HG02840 (cell line): Measurements from ENCODE around the gene CRTC3.
"Not testable (repeated sequence)": the region's sequence is repeated elsewhere in the genome, so short reads cannot be mapped to it uniquely, and the experiment has no call there.

Source experiments
- ATAC-seq: cut with Tn5 transposase; IDR thresholded peaks from one replicate; pipeline ENCODE4 v1.9.1; 2021; ENCODE audit warnings: mild to moderate bottlenecking, moderate library complexity, moderate number of reproducible peaks; ENCODE audit not compliant: unreplicated experiment, low FRiP score

Gene CRTC3

DNA sequence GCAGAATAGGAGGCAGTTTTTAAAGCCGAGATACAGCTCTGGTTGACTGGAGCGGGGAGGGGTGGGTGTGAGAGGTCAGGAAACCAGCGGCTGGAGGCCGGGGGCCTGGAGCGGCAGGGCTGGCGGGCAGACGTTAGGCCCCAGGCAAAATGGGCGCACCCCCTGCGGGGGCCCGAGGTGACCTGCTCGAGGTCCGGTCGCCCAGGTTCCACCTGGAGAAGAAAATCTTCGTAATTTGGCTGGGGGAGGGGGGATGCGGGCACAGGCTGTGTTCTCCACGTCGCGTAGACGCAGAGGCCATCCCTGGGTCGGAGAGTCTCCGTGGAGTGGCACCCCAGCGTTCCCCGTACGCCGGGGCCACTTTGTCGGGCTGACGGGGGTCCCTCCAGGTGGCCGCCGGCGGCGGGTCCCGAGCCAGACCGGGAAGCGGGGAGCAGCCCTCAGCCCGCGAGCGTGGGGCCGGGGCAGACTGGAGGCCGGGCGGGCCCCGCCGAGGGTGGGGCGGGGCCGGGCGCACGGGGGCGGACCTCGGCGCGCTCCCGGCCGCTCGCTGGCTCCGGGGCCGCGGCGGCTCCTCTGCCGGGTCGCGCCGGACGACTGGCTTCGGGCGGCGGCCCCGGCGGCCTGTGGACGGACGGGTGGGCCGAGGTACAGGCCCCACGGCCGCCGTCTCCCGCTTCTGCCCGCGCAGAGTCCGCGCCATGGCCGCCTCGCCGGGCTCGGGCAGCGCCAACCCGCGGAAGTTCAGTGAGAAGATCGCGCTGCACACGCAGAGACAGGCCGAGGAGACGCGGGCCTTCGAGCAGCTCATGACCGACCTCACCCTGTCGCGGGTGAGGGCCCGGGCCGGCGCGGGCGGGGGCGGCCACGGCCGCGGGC lies at the start of gene CRTC3:
CRTC3 (plus strand) TSS at position 553 of the 879 bp plus-strand sequence; CDS start at position 702, 149 bp downstream.
- ATAC-seq: peak; percentile 68

- no peak for ATAC-seq
Observed at GRCh38 chr15:90481023-90481422, 48.7 kb upstream of the CRTC3 start.

DNA sequence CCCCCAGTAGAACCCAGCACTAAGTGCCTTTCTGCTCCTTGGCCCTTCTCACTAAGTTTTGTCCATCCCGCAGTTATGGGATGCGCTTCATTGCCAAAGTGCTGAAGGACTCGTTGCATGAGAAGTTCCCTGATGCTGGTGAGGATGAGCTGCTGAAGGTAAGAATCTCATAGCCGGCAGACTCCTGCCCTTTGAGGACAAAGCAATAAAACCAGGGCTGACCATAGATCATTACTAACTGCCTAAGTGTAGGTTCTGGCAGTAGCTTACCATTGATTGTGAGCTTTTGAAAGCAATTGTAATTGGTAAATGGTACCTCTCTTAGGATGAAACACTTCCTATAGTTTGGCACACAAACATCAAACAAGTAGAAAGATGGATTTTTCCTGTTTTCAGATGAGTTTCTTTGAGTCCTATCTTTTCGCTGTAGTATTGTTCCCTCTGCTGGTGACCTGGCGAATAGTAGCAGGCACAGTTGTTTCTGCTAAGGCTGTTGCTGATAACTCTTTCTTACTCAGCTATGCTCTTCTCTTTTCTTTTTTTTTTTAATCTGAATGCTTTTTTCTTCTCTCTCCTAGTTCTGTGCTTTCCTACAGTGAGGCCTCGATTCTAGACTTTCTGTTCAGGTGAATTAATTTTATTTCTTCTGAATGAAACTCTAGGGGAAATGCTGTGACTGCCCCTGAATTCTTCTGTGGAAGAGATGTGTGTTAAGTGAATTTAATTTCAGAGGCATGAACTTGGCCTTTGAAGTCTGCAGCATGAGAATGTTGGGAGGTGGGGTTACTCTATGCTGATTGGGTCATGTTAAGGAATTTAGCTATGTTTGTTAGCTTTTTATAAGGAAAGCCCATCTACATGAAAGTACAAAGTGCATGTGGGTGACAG lies 47.4 kb upstream of the CRTC3 start:
- no peak for ATAC-seq

- ATAC-seq: no peak
Observed at GRCh38 chr15:90483012-90483307, 46.8 kb upstream of the CRTC3 start.

DNA sequence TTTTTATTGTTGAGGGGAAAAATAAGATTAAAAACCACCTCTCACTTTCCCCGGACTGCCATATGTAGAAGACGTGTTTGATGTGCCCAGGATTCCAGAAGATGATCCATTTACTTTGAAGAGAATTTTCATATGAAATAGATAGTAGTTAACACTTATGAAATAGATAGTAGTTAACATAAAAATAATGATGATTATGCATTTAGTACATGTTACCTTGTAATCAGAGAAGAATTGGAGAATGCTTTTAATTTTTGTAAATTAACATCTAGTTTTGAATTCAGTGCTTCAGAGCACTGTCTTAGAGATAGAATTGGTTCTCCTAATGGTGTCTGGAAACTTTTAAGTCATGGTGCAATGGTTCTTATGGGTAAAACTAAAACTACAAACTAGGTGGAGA lies 46.1 kb upstream of the CRTC3 start:
- ATAC-seq: no peak

DNA sequence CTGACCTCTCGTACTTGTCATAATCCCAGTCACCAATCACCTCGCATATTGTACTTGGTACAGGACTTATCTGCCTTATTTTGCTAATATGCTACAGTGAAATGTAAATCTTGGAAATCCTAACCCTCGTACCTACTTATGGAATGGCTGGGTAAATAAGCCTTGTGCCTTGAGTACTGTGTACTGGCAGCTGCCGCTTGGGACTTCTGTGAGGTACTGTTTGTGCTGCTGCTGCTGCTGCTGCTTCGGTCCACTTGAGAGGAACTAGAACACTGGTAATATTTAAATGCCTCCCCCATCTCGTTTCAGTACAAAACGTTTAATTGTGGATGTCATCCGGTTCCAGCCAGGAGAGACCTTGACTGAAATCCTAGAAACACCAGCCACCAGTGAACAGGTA lies 42.5 kb upstream of the CRTC3 start:
- no peak for ATAC-seq

GRCh38 chr15:90489514-90489913 lies 40.2 kb upstream of the CRTC3 start:
- ATAC-seq: no peak

DNA sequence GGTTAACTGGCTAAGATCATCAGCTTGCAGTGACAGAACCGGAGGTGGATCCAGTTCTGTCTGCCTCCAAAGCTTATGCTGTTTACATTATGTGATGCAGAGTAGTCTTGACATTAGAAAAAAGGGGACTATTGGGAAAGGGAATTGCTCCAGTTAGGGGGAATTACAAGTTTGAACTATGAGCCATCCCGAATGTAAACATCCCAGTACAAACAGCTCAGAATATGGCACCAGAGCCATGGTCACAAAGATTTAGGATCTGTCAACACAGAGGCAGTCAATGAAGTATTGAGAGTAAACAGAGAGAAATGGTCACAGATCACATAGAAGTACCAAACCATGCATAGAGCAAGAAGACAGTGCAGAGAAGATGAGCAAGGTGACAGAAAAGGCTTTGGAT lies 39.8 kb upstream of the CRTC3 start:
- ATAC-seq: no peak

DNA sequence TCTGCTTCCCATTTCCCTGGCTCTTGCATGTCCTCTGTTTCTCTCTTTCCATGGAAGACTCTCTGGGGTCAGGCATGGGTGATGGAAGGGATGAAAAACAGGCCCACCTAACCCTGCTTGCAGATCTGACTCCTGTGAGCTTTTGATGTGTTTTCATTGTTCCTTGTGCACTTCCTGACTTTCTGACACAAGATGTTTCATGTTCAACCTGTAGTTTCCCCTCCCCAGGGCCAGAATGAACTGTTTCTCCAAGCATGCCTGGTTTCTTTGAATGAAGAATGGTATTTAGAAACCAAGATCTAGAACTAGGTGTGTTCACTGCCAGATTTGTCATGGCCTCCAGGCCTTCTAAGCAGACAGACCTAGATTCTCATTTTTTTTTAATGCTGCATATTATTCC lies 36.1 kb upstream of the CRTC3 start:
- no peak for ATAC-seq

DNA sequence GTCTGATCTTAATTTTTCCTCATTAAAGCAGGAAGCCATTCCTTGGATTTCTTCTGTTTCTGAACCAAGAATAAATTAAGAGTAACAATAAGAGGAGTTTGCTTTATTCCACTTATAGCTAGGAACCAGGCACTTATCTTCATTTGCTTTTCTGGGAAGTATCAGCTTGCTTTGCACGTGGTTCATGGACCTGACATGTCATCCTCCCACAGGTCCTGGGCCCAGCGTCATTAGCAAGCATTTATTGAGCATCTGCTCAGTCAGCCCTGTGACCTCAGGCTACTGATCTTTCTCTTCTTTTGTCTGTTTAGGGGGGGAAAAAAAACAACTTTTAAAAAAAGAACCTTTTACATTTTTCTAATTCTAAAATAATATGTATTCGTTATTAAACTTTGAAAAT lies 34.7 kb upstream of the CRTC3 start:
- ATAC-seq: no peak

DNA sequence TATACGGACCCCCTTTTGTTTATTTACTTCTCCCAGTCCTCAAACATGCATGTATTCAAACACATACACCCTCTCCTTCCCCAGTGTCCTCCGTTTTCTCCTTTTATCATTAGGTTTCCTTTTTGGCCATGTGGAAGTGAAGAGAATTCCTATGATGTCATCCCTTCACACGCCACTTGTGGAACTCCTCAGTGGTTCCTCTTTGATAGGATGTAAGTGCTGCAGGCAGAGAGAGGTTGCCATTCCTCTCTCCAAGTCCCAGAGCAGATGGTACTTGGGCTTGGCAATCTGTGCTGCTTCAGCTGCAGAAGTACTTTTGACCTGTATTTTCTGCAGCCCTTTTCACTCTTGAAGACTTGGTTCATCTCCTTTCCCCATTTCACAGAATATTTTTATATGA lies 32.9 kb upstream of the CRTC3 start:
- ATAC-seq: no peak

DNA sequence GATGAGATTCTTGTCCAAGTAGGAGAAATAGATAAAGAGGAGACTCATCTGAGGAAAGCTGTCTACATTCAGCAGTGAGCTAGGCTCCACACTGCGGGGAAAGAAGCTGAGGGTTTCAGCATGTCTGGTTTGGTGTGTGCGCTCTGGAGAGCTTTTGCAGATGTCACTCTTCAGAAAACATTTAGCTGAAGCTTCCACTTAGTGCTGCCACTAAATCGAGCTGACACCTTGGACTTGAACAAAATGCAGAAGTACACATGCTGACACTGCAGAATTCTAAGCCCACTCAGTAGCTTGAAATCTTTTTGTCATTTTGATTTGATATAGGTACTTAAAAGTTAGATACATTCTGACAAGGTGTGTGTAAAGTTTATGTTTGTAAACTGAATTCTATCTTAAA lies 32.3 kb upstream of the CRTC3 start:
- ATAC-seq: no peak

DNA sequence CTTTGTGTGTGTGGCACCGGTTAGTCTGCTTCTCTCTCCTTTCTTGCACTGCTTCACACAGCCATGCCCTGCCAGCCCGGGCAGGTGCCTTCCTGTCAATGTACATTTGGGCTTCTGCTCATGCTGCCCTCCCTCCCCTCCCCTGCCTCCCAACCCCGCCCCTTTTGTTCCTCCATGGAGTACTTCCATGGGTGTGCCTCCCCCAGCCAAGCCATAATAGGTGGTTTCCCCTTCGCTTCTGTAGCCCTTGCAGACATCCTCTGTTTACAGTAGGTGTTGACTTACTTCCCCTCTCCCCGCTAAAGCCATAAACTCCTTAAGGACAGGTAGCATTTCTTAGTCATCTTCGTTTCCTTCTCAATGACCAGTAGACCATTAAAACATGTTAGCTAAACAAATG lies 31.8 kb upstream of the CRTC3 start:
- no peak for ATAC-seq

DNA sequence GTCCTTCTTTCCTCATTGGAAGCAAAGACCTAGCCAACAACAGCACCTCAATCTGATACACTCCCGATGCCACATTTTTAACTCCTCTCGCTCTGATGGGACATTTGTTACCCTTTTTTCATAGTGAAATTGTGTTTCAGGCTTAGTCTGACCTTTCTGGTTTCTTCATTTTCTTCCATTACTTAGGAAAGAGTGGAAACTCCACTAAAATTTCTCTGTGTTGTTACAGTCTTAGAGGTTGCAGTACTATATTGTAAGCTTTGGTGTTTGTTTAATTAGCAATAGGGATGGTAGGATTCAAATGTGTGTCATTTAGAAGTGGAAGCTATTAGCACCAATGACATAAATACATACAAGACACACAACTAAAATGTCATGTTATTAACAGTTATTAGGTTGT lies 29.6 kb upstream of the CRTC3 start:
- ATAC-seq: no peak

- no peak for ATAC-seq
Observed at GRCh38 chr15:90501898-90502297, 27.8 kb upstream of the CRTC3 start.

DNA sequence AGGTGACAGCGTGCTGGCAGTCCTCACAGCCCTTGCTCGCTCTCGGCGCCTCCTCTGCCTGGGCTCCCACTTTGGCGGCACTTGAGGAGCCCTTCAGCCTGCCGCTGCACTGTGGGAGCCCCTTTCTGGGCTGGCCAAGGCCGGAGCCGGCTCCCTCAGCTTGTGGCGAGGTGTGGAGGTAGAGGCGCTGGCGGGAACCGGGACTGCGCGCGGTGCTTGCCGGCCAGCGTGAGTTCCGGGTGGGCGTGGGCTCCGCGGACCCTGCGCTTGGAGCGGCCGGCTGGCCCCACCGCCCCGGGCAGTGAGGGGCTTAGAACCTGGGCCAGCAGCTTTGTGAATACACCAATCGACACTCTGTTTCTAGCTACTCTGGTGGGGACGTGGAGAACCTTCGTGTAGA lies 18.9 kb upstream of the CRTC3 start:
- not testable (repeated sequence) for ATAC-seq

DNA sequence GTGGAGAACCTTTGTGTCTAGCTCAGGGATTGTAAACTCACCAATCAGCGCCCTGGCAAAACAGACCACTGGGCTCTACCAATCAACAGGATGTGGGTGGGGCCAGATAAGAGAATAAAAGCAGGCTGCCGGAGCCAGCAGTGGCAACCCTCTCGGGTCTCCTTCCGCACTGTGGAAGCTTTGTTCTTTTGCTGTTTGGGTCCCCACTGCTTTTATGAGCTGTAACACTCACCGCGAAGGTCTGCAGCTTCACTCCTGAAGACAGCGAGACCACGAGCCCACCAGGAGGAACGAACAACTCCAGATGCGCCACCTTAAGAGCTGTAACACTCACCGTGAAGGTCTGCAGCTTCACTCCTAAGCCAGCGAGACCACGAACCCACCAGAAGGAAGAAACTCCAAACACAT lies 18.5 kb upstream of the CRTC3 start:
- not testable (repeated sequence) for ATAC-seq

GRCh38 chr15:90512276-90512675 lies 17.4 kb upstream of the CRTC3 start:
- no peak for ATAC-seq

GRCh38 chr15:90512981-90513380 lies 16.7 kb upstream of the CRTC3 start:
- ATAC-seq: no peak

DNA sequence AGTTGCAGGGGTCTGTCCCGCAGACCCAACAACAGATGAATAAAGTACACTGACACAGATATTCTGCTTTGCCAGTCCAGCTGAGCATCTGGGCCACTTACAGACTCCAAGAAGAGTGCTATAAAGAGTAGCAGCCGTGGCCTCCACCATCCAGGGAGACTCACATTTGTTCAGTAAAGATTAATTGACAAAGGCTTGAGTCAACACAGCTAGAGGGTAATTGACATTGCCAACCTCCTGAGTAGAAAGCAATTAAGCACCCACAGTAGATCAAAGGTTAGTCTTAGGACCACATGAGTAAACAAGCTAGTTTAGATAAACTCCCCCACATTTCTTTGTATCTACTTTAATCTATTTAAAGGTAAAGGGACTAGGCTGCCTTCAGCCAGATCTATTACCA lies 16.3 kb upstream of the CRTC3 start:
- no peak for ATAC-seq

DNA sequence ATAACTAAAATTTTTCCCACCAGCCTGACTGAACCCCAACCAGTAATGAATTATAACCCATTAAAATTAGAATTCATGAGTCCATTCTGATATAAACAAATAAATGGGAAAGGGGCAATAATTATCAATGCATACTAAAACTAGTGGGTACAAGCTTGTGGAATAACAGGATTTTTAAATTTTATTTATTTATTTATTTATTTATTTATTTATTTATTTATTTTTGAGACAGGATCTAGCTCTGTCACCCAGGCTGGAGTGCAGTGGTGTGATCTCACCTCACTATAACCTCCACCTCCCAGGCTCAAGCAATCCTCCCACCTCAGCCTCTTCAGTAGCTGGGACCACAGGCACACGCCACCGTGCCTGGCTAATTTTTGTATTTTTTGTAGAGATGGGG lies 15.8 kb upstream of the CRTC3 start:
- not testable (repeated sequence) for ATAC-seq

GRCh38 chr15:90519688-90520087 lies 10.0 kb upstream of the CRTC3 start:
- ATAC-seq: no peak
